ES-I3 (cell line): Measurements from ENCODE around the gene ZNF584.

Experiments used
- H3K36me3 ChIP-seq: 2 replicates; pipeline ENCODE4 v1.6.1; 2013; ENCODE audit warnings: mild to moderate bottlenecking, low read length, control low read depth, moderate library complexity; ENCODE audit not compliant: insufficient read depth
- H3K4me1 ChIP-seq: 2 replicates; pipeline ENCODE4 v1.6.1; 2013; ENCODE audit warnings: mild to moderate bottlenecking, control low read depth, low read length; ENCODE audit not compliant: insufficient read depth
- H3K9ac ChIP-seq: 2 replicates; pipeline ENCODE4 v1.6.1; 2013; ENCODE audit warnings: low read depth, mild to moderate bottlenecking, low read length, moderate library complexity
- H3K9me3 ChIP-seq: 2 replicates; pipeline ENCODE4 v1.6.1; 2013; ENCODE audit warnings: mild to moderate bottlenecking, low read length, moderate library complexity; ENCODE audit not compliant: control insufficient read depth, insufficient read depth

The ZNF584 gene

GRCh38 chr19:58380662-58381459 lies 27.6 kb upstream of the ZNF584 start, which contains the start of gene ZNF837:
ZNF837 (minus strand) TSS chr19:58381030; CDS start chr19:58369332, 11,698 bp downstream.
- Histone ChIP-seq H3K4me1 (peaks cover 7% of the 10 kb centered on the region; the same call in 1 of the 2 replicates), H3K9ac (peak within 1 kb of the TSS; percentile 95), H3K9me3 (no peaks in the 10 kb centered on the region), H3K36me3 (no peaks in the 10 kb centered on the region)

- Histone ChIP-seq H3K36me3 (no peaks in the 10 kb centered on the region), H3K4me1 (peaks cover 7% of the 10 kb centered on the region; the same call in 1 of the 2 replicates), H3K9me3 (no peaks in the 10 kb centered on the region), H3K9ac (peak overlapping the region; percentile 95)
Observed at GRCh38 chr19:58381460-58382212, 26.8 kb upstream of the ZNF584 start.

GRCh38 chr19:58382997-58383603 lies 25.3 kb upstream of the ZNF584 start:
- peaks cover 7% of the 10 kb centered on the region; the same call in 1 of the 2 replicates for H3K4me1 ChIP-seq
- no peak overlapping the region for H3K9ac ChIP-seq
- peaks cover 2% of the 10 kb centered on the region for H3K36me3 ChIP-seq
- no peaks in the 10 kb centered on the region for H3K9me3 ChIP-seq

GRCh38 chr19:58385313-58385890 lies 23.0 kb upstream of the ZNF584 start:
- Histone ChIP-seq H3K36me3 (peaks cover 15% of the 10 kb centered on the region), H3K9me3 (no peaks in the 10 kb centered on the region), H3K4me1 (peaks cover 7% of the 10 kb centered on the region; the same call in 1 of the 2 replicates), H3K9ac (peak overlapping the region; percentile 90)

- H3K9me3 ChIP-seq: no peaks in the 10 kb centered on the region
- peaks cover 7% of the 10 kb centered on the region; the same call in 1 of the 2 replicates for H3K4me1 ChIP-seq
- H3K36me3 ChIP-seq: peaks cover 19% of the 10 kb centered on the region
- peak overlapping the region; percentile 90 for H3K9ac ChIP-seq
Observed at GRCh38 chr19:58385891-58386575, 22.4 kb upstream of the ZNF584 start.

GRCh38 chr19:58386576-58387337 lies 21.7 kb upstream of the ZNF584 start, which contains the start of gene RPS5:
RPS5 (plus strand) TSS chr19:58387269; CDS start chr19:58388138, 869 bp downstream.
- Histone ChIP-seq H3K36me3 (peaks cover 19% of the 10 kb centered on the region), H3K9me3 (no peaks in the 10 kb centered on the region), H3K4me1 (peaks cover 7% of the 10 kb centered on the region; the same call in 1 of the 2 replicates), H3K9ac (peak within 1 kb of the TSS; percentile 90)

GRCh38 chr19:58387338-58388174 lies 20.9 kb upstream of the ZNF584 start:
- Histone ChIP-seq H3K9ac (peak overlapping the region; percentile 90), H3K4me1 (peaks cover 7% of the 10 kb centered on the region; the same call in 1 of the 2 replicates), H3K9me3 (no peaks in the 10 kb centered on the region), H3K36me3 (peaks cover 23% of the 10 kb centered on the region)

- Histone ChIP-seq H3K9ac (peak overlapping the region; percentile 90; the same call in 1 of the 2 replicates), H3K4me1 (peaks cover 7% of the 10 kb centered on the region; the same call in 1 of the 2 replicates), H3K36me3 (peaks cover 23% of the 10 kb centered on the region), H3K9me3 (no peaks in the 10 kb centered on the region)
Observed at GRCh38 chr19:58388175-58388526, 20.3 kb upstream of the ZNF584 start.

- Histone ChIP-seq H3K9ac (no peak overlapping the region), H3K4me1 (no peaks in the 10 kb centered on the region; the same call in 1 of the 2 replicates), H3K36me3 (peaks cover 30% of the 10 kb centered on the region), H3K9me3 (no peaks in the 10 kb centered on the region)
Observed at GRCh38 chr19:58392945-58393724, 15.3 kb upstream of the ZNF584 start.

GRCh38 chr19:58393725-58394033 lies 14.8 kb upstream of the ZNF584 start:
- peaks cover 25% of the 10 kb centered on the region for H3K36me3 ChIP-seq
- no peaks in the 10 kb centered on the region for H3K9me3 ChIP-seq
- no peak overlapping the region for H3K9ac ChIP-seq
- H3K4me1 ChIP-seq: no peaks in the 10 kb centered on the region; the same call in 1 of the 2 replicates

GRCh38 chr19:58394821-58395219 lies 13.6 kb upstream of the ZNF584 start:
- Histone ChIP-seq H3K9ac (no peak overlapping the region), H3K9me3 (no peaks in the 10 kb centered on the region), H3K4me1 (no peaks in the 10 kb centered on the region; the same call in 1 of the 2 replicates), H3K36me3 (peaks cover 18% of the 10 kb centered on the region)
